PC-9 (cell line): Measurements from ENCODE around the gene SLC10A7. TPM values are rescaled to one million over a fixed set of nuclear protein-coding genes. Genes with fewer than 3 reads are reported as not detected.

Experiments used
- BruUV-seq: library from RNA; stranded (reverse); fragments of 400-500 nt; replicated peaks from 2 replicates; lab custom pipeline; 2021; lab: Mats Ljungman, UMichigan
- CTCF ChIA-PET: fragments of 300-600 bp; sonication (Branson Sonifier 250); formaldehyde crosslinking; loops from one replicate; lab custom pipeline; 2022; ENCODE audit warnings: antibody characterized with exemption; lab: Charles Lee
- POLR2A ChIA-PET: fragments of 300-600 bp; sonication (Branson Sonifier 250); formaldehyde crosslinking; loops from one replicate; lab custom pipeline; 2022; ENCODE audit warnings: antibody characterized with exemption; ENCODE audit not compliant: unreplicated experiment; lab: Charles Lee
- DNase-seq, 2 experiments: peaks; one replicate each; pipeline versions ENCODE4 v3.0.0 to v3.0.0-alpha.2; 2015 to 2022; ENCODE audit warnings: mixed read lengths in 1 of 2
- H2AFZ ChIP-seq: fragments of 200-600 bp; sonication (generic); 2 replicates; pipeline ENCODE4 v1.8.1; 2017; ENCODE audit warnings: antibody characterized with exemption
- H3F3A ChIP-seq: fragments of 200-600 bp; sonication (generic); 2 replicates; pipeline ENCODE4 v1.8.1; 2017; ENCODE audit warnings: antibody characterized with exemption, mild to moderate bottlenecking, low read depth; ENCODE audit not compliant: insufficient read depth
- H3K27ac ChIP-seq: fragments of 200-600 bp; sonication (generic); 2 replicates; pipeline ENCODE4 v1.6.1; 2016; ENCODE audit warnings: mixed run types
- H3K27me3 ChIP-seq: fragments of 200-600 bp; sonication (generic); 2 replicates; pipeline ENCODE4 v1.6.1; 2016; ENCODE audit warnings: low read depth, mixed run types; ENCODE audit not compliant: insufficient read depth
- H3K36me3 ChIP-seq: fragments of 200-600 bp; sonication (generic); 2 replicates; pipeline ENCODE4 v1.6.1; 2016; ENCODE audit warnings: low read depth, mixed run types
- H3K4me1 ChIP-seq: fragments of 200-600 bp; sonication (generic); replicated peaks from 2 replicates; pipeline ENCODE4 v1.6.1; 2016; ENCODE audit warnings: mixed run types; ENCODE audit not compliant: insufficient read depth
- H3K4me2 ChIP-seq: fragments of 200-600 bp; sonication (generic); 2 replicates; pipeline ENCODE4 v1.6.1; 2017; ENCODE audit warnings: mixed run types
- H3K4me3 ChIP-seq: fragments of 200-600 bp; sonication (generic); 2 replicates; pipeline ENCODE4 v1.6.1; 2016; ENCODE audit warnings: mixed run types
- H3K79me2 ChIP-seq: fragments of 200-600 bp; sonication (generic); 2 replicates; pipeline ENCODE4 v1.6.1; 2017; ENCODE audit warnings: low read depth, mixed run types
- H3K9me2 ChIP-seq: fragments of 200-600 bp; sonication (generic); 2 replicates; pipeline ENCODE4 v1.8.1; 2017; ENCODE audit warnings: mild to moderate bottlenecking; ENCODE audit not compliant: insufficient read depth
- H3K9me3 ChIP-seq: fragments of 200-600 bp; sonication (generic); 2 replicates; pipeline ENCODE4 v1.8.1; 2016; ENCODE audit warnings: low read depth; ENCODE audit not compliant: insufficient read depth
- H4K20me1 ChIP-seq: fragments of 200-600 bp; sonication (generic); 2 replicates; pipeline ENCODE4 v1.8.1; 2017; ENCODE audit not compliant: insufficient read depth
- CTCF ChIP-seq: fragments of 200-600 bp; sonication (generic); conservative IDR thresholded peaks from 2 replicates; pipeline ENCODE4 v1.6.1; 2017; ENCODE audit warnings: mixed run types, antibody characterized with exemption, mild to moderate bottlenecking, moderate library complexity
- EZH2 ChIP-seq: fragments of 200-600 bp; sonication (generic); IDR thresholded peaks from 2 replicates; pipeline ENCODE4 v1.8.0; 2017; ENCODE audit warnings: antibody characterized with exemption, low read depth
- intact Hi-C: fragments of 100-400 bp; cut with micrococcal nuclease; formaldehyde crosslinking; loops from one replicate; pipeline ENCODE4 v1.10.0; 2022; ENCODE audit not compliant: unreplicated experiment
- total RNA-seq: library from RNA; stranded (reverse); gene quantifications from 2 replicates; pipeline ENCODE4 v1.2.3, GENCODE V29; 2021

SLC10A7 gene
- total RNA-seq, 1 experiment from 2014 or later = 11.4 TPM

GRCh38 chr4:146401274-146401673, 120.5 kb downstream of the SLC10A7 start:
- Histone ChIP-seq H3K27me3 (no peaks in the 10 kb centered on the region), H3K36me3 (no peaks in the 10 kb centered on the region), H3K27ac (no peak overlapping the region), H3K4me1 (no peaks in the 10 kb centered on the region), H2AFZ (no peak overlapping the region), H3K9me2 (no peaks in the 10 kb centered on the region), H3K4me2 (no peak overlapping the region), H3F3A (no peaks in the 10 kb centered on the region), H3K4me3 (no peak overlapping the region), H4K20me1 (no peaks in the 10 kb centered on the region), H3K79me2 (no peaks in the 10 kb centered on the region), H3K9me3 (no peaks in the 10 kb centered on the region)
- DNase-seq = no peak
- POLR2A ChIA-PET = no interaction called here
- TF ChIP-seq CTCF = no peak
- TF ChIP-seq EZH2 = no peak
- BruUV-seq = no TSS peak
- CTCF ChIA-PET = no interaction called here
- intact Hi-C loops = no loop called here

- POLR2A ChIA-PET = no interaction called here
Measured at GRCh38 chr4:146398896-146399445, 122.8 kb downstream of the SLC10A7 start.

GRCh38 chr4:146398404-146398803, 123.3 kb downstream of the SLC10A7 start:
- ChIA-PET POLR2A (no interaction called here), CTCF (no interaction called here)
- H2AFZ ChIP-seq = no peak overlapping the region
- TF ChIP-seq CTCF (no peak), EZH2 (no peak)
- DNase-seq = no peak
- H3K9me3 ChIP-seq = no peaks in the 10 kb centered on the region
- no peak overlapping the region for H3K27ac ChIP-seq
- no peaks in the 10 kb centered on the region for H3K36me3 ChIP-seq
- H3K4me2 ChIP-seq = no peak overlapping the region
- no peaks in the 10 kb centered on the region for H3K79me2 ChIP-seq
- BruUV-seq = no TSS peak
- no peak overlapping the region for H3K4me3 ChIP-seq
- intact Hi-C loops = no loop called here
- H3K4me1 ChIP-seq = no peaks in the 10 kb centered on the region
- H3K27me3 ChIP-seq = no peaks in the 10 kb centered on the region
- H3F3A ChIP-seq = no peaks in the 10 kb centered on the region
- no peaks in the 10 kb centered on the region for H4K20me1 ChIP-seq
- H3K9me2 ChIP-seq = no peaks in the 10 kb centered on the region

More at GRCh38 chr4:146398896-146399445, 122.8 kb downstream of the SLC10A7 start:
- intact Hi-C loops = no loop called here
- Histone ChIP-seq H4K20me1 (no peaks in the 10 kb centered on the region), H3F3A (no peaks in the 10 kb centered on the region), H3K36me3 (no peaks in the 10 kb centered on the region), H3K4me2 (no peak overlapping the region), H3K4me1 (no peaks in the 10 kb centered on the region), H3K9me3 (no peaks in the 10 kb centered on the region), H3K4me3 (no peak overlapping the region), H3K9me2 (no peaks in the 10 kb centered on the region), H3K27ac (no peak overlapping the region), H2AFZ (no peak overlapping the region), H3K27me3 (no peaks in the 10 kb centered on the region), H3K79me2 (no peaks in the 10 kb centered on the region)
- TF ChIP-seq EZH2 = no peak
- TF ChIP-seq CTCF = no peak
- DNase-seq = no peak
- CTCF ChIA-PET = no interaction called here
- BruUV-seq = no TSS peak
